ENCODE measurements around the gene PCDHA3.
"Not testable (repeated sequence)": the region's sequence is repeated elsewhere in the genome, so short reads cannot be mapped to it uniquely, and the experiment has no call there.

The PCDHA3 gene

GRCh38 chr5:140794595-140795258, 6.1 kb upstream of the PCDHA3 start, which contains the start of gene PCDHA2:
Gene PCDHA2, plus strand, starts transcription at chr5:140794852.
- Histone ChIP-seq H3K27ac (no peak within 1 kb of the TSS), H3K9me3 (peaks cover 52% of the 10 kb centered on the region), H3K4me1 (no peaks in the 10 kb centered on the region), H3K4me3 (no peak within 1 kb of the TSS), H3K4me2 (no peak within 1 kb of the TSS), H3K9ac (no peak within 1 kb of the TSS), H3K36me3 (no peaks in the 10 kb centered on the region), H4K20me1 (no peaks in the 10 kb centered on the region), H3K27me3 (no peaks in the 10 kb centered on the region)
- TF ChIP-seq Cebpa-rat (IDR thresholded peaks at IDR 0.05), result no peak

- Histone ChIP-seq H3K27me3 (no peaks in the 10 kb centered on the region), H3K4me3 (no peak overlapping the region), H3K36me3 (no peaks in the 10 kb centered on the region), H3K9ac (no peak overlapping the region), H4K20me1 (no peaks in the 10 kb centered on the region), H3K4me1 (no peaks in the 10 kb centered on the region), H3K27ac (no peak overlapping the region), H3K4me2 (no peak overlapping the region), H3K9me3 (peaks cover 52% of the 10 kb centered on the region)
- no peak for TF ChIP-seq Cebpa-rat (IDR thresholded peaks at IDR 0.05)
Measured at GRCh38 chr5:140795259-140795641, 5.6 kb upstream of the PCDHA3 start.

- H3K9me3 ChIP-seq, result peaks cover 55% of the 10 kb centered on the region
- not testable (repeated sequence) for H3K4me1 ChIP-seq, H3K4me2 ChIP-seq
Measured at GRCh38 chr5:140796072-140796717, 4.7 kb upstream of the PCDHA3 start.

GRCh38 chr5:140796718-140797095, 4.2 kb upstream of the PCDHA3 start:
- Histone ChIP-seq H3K27me3 (no peaks in the 10 kb centered on the region), H4K20me1 (no peaks in the 10 kb centered on the region), H3K9me3 (peaks cover 59% of the 10 kb centered on the region), H3K36me3 (no peaks in the 10 kb centered on the region), H3K9ac (no peak overlapping the region), H3K27ac (no peak overlapping the region), H3K4me3 (no peak overlapping the region), H3K4me1 (no peaks in the 10 kb centered on the region), H3K4me2 (no peak overlapping the region)
- no peak for TF ChIP-seq Cebpa-rat (IDR thresholded peaks at IDR 0.05)

More at GRCh38 chr5:140796072-140796717, 4.7 kb upstream of the PCDHA3 start:
- not testable (repeated sequence) for H3K4me3 ChIP-seq, H3K9ac ChIP-seq, H3K27me3 ChIP-seq, H3K27ac ChIP-seq, H3K36me3 ChIP-seq, H4K20me1 ChIP-seq

GRCh38 chr5:140801494-140801841, 611 bp downstream of the PCDHA3 start:
- H3K27ac ChIP-seq, result no peak overlapping the region

GRCh38 chr5:140802381-140802780, 1.5 kb downstream of the PCDHA3 start:
- peaks cover 47% of the 10 kb centered on the region for H3K9me3 ChIP-seq
- not testable (repeated sequence) for H3K4me3 ChIP-seq, H3K4me2 ChIP-seq, H3K9ac ChIP-seq, H3K4me1 ChIP-seq, H3K27ac ChIP-seq, H4K20me1 ChIP-seq, H3K36me3 ChIP-seq, H3K27me3 ChIP-seq

More at GRCh38 chr5:140801494-140801841, 611 bp downstream of the PCDHA3 start:
- H4K20me1 ChIP-seq, result no peaks in the 10 kb centered on the region
- no peak overlapping the region for H3K9ac ChIP-seq
- peaks cover 47% of the 10 kb centered on the region for H3K9me3 ChIP-seq
- no peaks in the 10 kb centered on the region for H3K4me1 ChIP-seq
- no peak for TF ChIP-seq Cebpa-rat (IDR thresholded peaks at IDR 0.05)
- no peaks in the 10 kb centered on the region for H3K36me3 ChIP-seq
- H3K27me3 ChIP-seq, result no peaks in the 10 kb centered on the region
- no peak overlapping the region for H3K4me2 ChIP-seq
- no peak overlapping the region for H3K4me3 ChIP-seq

GRCh38 chr5:140802781-140803271, 2.0 kb downstream of the PCDHA3 start:
- H3K27me3 ChIP-seq, result no peaks in the 10 kb centered on the region
- H3K4me2 ChIP-seq, result no peak overlapping the region
- no peak overlapping the region for H3K27ac ChIP-seq
- H3K4me1 ChIP-seq, result no peaks in the 10 kb centered on the region
- peaks cover 50% of the 10 kb centered on the region for H3K9me3 ChIP-seq
- H3K9ac ChIP-seq, result no peak overlapping the region
- no peak overlapping the region for H3K4me3 ChIP-seq
- no peaks in the 10 kb centered on the region for H4K20me1 ChIP-seq
- no peak for TF ChIP-seq Cebpa-rat (IDR thresholded peaks at IDR 0.05)
- no peaks in the 10 kb centered on the region for H3K36me3 ChIP-seq

GRCh38 chr5:140806834-140807775, 6.2 kb downstream of the PCDHA3 start, which contains the start of gene PCDHA4:
Gene PCDHA4, plus strand, starts transcription at chr5:140807068.
- H3K27me3 ChIP-seq, result no peaks in the 10 kb centered on the region
- H3K9me3 ChIP-seq, result peaks cover 48% of the 10 kb centered on the region
- no peaks in the 10 kb centered on the region for H4K20me1 ChIP-seq
- TF ChIP-seq Cebpa-rat (IDR thresholded peaks at IDR 0.05), result no peak
- H3K9ac ChIP-seq, result no peak within 1 kb of the TSS
- no peak within 1 kb of the TSS for H3K4me2 ChIP-seq
- H3K27ac ChIP-seq, result no peak within 1 kb of the TSS
- no peak within 1 kb of the TSS for H3K4me3 ChIP-seq
- H3K36me3 ChIP-seq, result no peaks in the 10 kb centered on the region
- H3K4me1 ChIP-seq, result no peaks in the 10 kb centered on the region

- H3K36me3 ChIP-seq, H3K4me1 ChIP-seq, H3K4me2 ChIP-seq, H3K27me3 ChIP-seq, H4K20me1 ChIP-seq, H3K4me3 ChIP-seq, H3K27ac ChIP-seq, H3K9ac ChIP-seq: not testable (repeated sequence)
- H3K9me3 ChIP-seq, result peaks cover 36% of the 10 kb centered on the region
Measured at GRCh38 chr5:140808241-140808888, 7.5 kb downstream of the PCDHA3 start.

Data from BLaER1 (cell line).